A172 (cell line): Measurements from ENCODE around the gene FKBP11. TPM values are rescaled to one million over a fixed set of nuclear protein-coding genes. Genes with fewer than 3 reads are reported as not detected.

Source experiments
- total RNA-seq: library from RNA; depleted of rRNA; stranded (reverse); fragments of >200 nt; shearing (Covaris generic); gene quantifications from 2 replicates; pipeline ENCODE4 v1.2.3, GENCODE V29; 2014; rRNA removed

Gene FKBP11
- total RNA-seq, 1 experiment from 2014 or later, result 3.3 TPM

Other genes with a start within 250 kb of the FKBP11 start
- 49.3 and 51.3 TPM in 2 replicates for gene KANSL2, start 243.3 kb downstream of the FKBP11 start, total RNA-seq
- gene CCNT1, start 208.8 kb downstream of the FKBP11 start, total RNA-seq, result 23.4 and 24.4 TPM in 2 replicates
- gene ADCY6, start 136.4 kb downstream of the FKBP11 start, total RNA-seq, result 13.1 and 14.5 TPM in 2 replicates
- gene CACNB3, start 107.0 kb downstream of the FKBP11 start, total RNA-seq, result 11.7 and 20.4 TPM in 2 replicates
- 105 and 114 TPM in 2 replicates for gene DDX23, start 73.3 kb downstream of the FKBP11 start, total RNA-seq
- gene RND1, start 59.6 kb downstream of the FKBP11 start, total RNA-seq, result 0.12 and 0.24 TPM in 2 replicates
- gene ARF3, start 32.0 kb upstream of the FKBP11 start, total RNA-seq, result 51.9 and 78.9 TPM in 2 replicates
- gene WNT10B, start 46.2 kb upstream of the FKBP11 start, total RNA-seq, result 0.36 and 1.5 TPM in 2 replicates
- gene WNT1, start 52.8 kb upstream of the FKBP11 start, total RNA-seq, result not detected in 2 replicates
- 0.03 and 0.19 TPM in 2 replicates for gene DDN, start 73.9 kb upstream of the FKBP11 start, total RNA-seq
- 71.9 and 98.1 TPM in 2 replicates for gene PRKAG1, start 93.3 kb upstream of the FKBP11 start, total RNA-seq
- 17.2 and 41.4 TPM in 2 replicates for gene KMT2D, start 135.3 kb upstream of the FKBP11 start, total RNA-seq
- gene RHEBL1, start 144.5 kb upstream of the FKBP11 start, total RNA-seq, result 1.2 and 8.0 TPM in 2 replicates
- gene DHH, start 169.3 kb upstream of the FKBP11 start, total RNA-seq, result not detected in 2 replicates
- 16.4 and 21.4 TPM in 2 replicates for gene LMBR1L, start 185.4 kb upstream of the FKBP11 start, total RNA-seq
- 2,613 and 2,957 TPM in 2 replicates for gene TUBA1B, start 205.9 kb upstream of the FKBP11 start, total RNA-seq